ENCODE results near the gene AOPEP. TPM values are rescaled to one million over a fixed set of nuclear protein-coding genes. Genes with fewer than 3 reads are reported as not detected.
"Not testable (repeated sequence)": the region's sequence is repeated elsewhere in the genome, so short reads cannot be mapped to it uniquely, and the experiment has no call there.

Gene AOPEP
- total RNA-seq, 1 donor from 2014 or later: 48.0 TPM

- Histone ChIP-seq H3K4me1 (ENCODE audit: control insufficient read depth in 3 of 3, insufficient read depth in 3 of 3, low read length in 3 of 3) (peaks cover 43 to 62% (median 57%) of the 10 kb centered on the region in 3 donors), H3K9me3 (ENCODE audit: control insufficient read depth in 3 of 3, low read length in 3 of 3) (no peaks in the 10 kb centered on the region), H3K36me3 (ENCODE audit: control insufficient read depth in 3 of 3, insufficient read depth in 3 of 3, low read length in 3 of 3) (no peaks in the 10 kb centered on the region), H3K27me3 (ENCODE audit: control insufficient read depth in 3 of 3, insufficient read depth in 3 of 3, low read length in 3 of 3) (no peaks in the 10 kb centered on the region), H3K27ac (ENCODE audit: low read depth, low read length) (peak overlapping the region; percentile 89), H3K4me3 (ENCODE audit: low read length in 3 of 3) (no peak overlapping the region), H3K9ac (ENCODE audit: low read depth in 1 of 3, low read length in 3 of 3) (no peak overlapping the region)
These were observed 142.9 kb downstream of the AOPEP start for GRCh38 chr9:94869415-94869843.

- H3K4me3 ChIP-seq (ENCODE audit: low read length in 3 of 3): no peak overlapping the region
- H3K4me1 ChIP-seq (ENCODE audit: control insufficient read depth in 3 of 3, insufficient read depth in 3 of 3, low read length in 3 of 3): peaks cover 40 to 56% (median 56%) of the 10 kb centered on the region in 3 donors
- peak overlapping the region; percentile 48 to 55 (median 50) for H3K9ac ChIP-seq (ENCODE audit: low read depth in 1 of 3, low read length in 3 of 3)
- H3K36me3 ChIP-seq (ENCODE audit: control insufficient read depth in 3 of 3, insufficient read depth in 3 of 3, low read length in 3 of 3): no peaks in the 10 kb centered on the region
- H3K27me3 ChIP-seq (ENCODE audit: control insufficient read depth in 3 of 3, insufficient read depth in 3 of 3, low read length in 3 of 3): no peaks in the 10 kb centered on the region
- peak overlapping the region; percentile 89 for H3K27ac ChIP-seq (ENCODE audit: low read depth, low read length)
- H3K9me3 ChIP-seq (ENCODE audit: control insufficient read depth in 3 of 3, low read length in 3 of 3): no peaks in the 10 kb centered on the region
These were observed 143.9 kb downstream of the AOPEP start for GRCh38 chr9:94870465-94870792.

DNA sequence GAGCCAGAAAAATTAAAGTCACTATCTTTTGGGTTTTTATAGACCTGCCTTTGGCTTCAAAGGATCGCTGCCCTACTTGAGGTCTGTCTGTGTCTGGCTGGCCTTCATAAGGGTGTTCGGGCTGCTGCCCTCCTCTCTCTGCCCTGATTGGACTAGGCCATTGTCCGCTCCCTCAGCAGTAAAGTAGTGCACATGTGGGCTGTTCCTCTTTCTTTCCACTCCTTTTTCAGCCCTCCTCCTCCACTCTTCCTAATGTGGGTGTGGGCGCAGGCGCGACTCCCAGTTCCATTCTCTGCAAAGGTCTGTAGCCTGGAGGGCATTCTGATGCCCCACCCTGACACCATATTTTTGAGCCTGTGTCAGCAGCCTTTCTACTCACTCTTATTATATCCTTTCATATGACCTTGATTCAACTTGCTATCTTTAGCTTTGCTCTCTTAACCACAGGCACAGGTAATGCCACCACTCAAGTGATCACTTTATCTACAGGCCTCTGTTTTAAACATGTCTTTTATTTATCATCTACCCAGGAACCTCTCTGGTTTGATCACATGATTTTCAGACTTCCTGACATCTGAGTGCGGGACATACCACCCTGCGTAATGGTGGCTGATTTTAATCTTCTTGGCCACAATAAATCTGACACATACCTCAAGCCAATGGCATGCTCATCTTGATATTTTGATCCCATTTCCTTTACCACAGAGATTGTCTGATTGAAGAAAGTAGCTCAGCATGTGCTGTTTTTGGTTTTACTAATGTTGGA lies 144.5 kb downstream of the AOPEP start:
- H3K27ac ChIP-seq (ENCODE audit: low read depth, low read length): peak overlapping the region; percentile 89
- no peaks in the 10 kb centered on the region for H3K36me3 ChIP-seq (ENCODE audit: control insufficient read depth in 3 of 3, insufficient read depth in 3 of 3, low read length in 3 of 3)
- peaks cover 37 to 52% (median 51%) of the 10 kb centered on the region in 3 donors for H3K4me1 ChIP-seq (ENCODE audit: control insufficient read depth in 3 of 3, insufficient read depth in 3 of 3, low read length in 3 of 3)
- no peak overlapping the region for H3K4me3 ChIP-seq (ENCODE audit: low read length in 3 of 3)
- H3K9ac ChIP-seq (ENCODE audit: low read depth in 1 of 3, low read length in 3 of 3): peak overlapping the region; percentile 48 to 55 (median 50)
- no peaks in the 10 kb centered on the region for H3K9me3 ChIP-seq (ENCODE audit: control insufficient read depth in 3 of 3, low read length in 3 of 3)
- H3K27me3 ChIP-seq (ENCODE audit: control insufficient read depth in 3 of 3, insufficient read depth in 3 of 3, low read length in 3 of 3): no peaks in the 10 kb centered on the region

- Histone ChIP-seq H3K4me1 (ENCODE audit: control insufficient read depth in 3 of 3, insufficient read depth in 3 of 3, low read length in 3 of 3) (peaks cover 35 to 42% (median 41%) of the 10 kb centered on the region in 3 donors), H3K9me3 (ENCODE audit: control insufficient read depth in 3 of 3, low read length in 3 of 3) (no peaks in the 10 kb centered on the region), H3K27ac (ENCODE audit: low read depth, low read length) (peak overlapping the region; percentile 89), H3K4me3 (ENCODE audit: low read length in 3 of 3) (no peak overlapping the region), H3K9ac (ENCODE audit: low read depth in 1 of 3, low read length in 3 of 3) (no peak overlapping the region), H3K27me3 (ENCODE audit: control insufficient read depth in 3 of 3, insufficient read depth in 3 of 3, low read length in 3 of 3) (no peaks in the 10 kb centered on the region), H3K36me3 (ENCODE audit: control insufficient read depth in 3 of 3, insufficient read depth in 3 of 3, low read length in 3 of 3) (no peaks in the 10 kb centered on the region)
These were observed 145.8 kb downstream of the AOPEP start for GRCh38 chr9:94872083-94872833.

DNA sequence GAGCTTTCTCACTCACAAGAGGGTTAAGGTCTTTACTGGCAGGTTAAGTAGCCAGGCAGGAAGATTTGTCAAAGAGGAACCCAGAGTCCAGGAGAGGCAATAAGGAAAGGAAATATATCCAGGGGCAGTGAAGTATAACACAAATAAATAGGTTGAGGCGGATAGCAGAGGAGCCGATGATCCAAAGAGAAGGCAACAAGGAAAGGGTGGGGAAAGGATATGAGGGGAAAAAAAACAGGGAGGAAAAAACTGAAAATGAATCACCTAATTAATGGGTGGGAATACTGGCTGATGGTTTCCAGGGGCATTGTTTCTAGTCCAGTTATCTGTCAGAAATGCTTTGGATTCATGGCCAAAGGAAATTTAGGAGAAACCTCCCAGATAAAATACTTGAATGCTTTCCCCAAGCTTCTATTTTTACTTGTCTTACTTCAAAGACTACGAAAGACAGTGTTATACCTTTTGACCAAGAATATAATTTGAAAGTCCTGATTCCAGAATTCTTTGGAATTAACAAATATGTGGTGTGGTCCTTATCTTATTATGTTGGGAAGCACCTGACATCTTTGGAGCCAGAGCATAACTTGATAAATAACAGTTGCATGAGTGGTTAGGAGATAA lies 146.5 kb downstream of the AOPEP start:
- Histone ChIP-seq H3K36me3 (ENCODE audit: control insufficient read depth in 3 of 3, insufficient read depth in 3 of 3, low read length in 3 of 3) (no peaks in the 10 kb centered on the region), H3K9ac (ENCODE audit: low read depth in 1 of 3, low read length in 3 of 3) (peak overlapping the region in 1 of 3 donors; percentile 16), H3K9me3 (ENCODE audit: control insufficient read depth in 3 of 3, low read length in 3 of 3) (no peaks in the 10 kb centered on the region), H3K4me3 (ENCODE audit: low read length in 3 of 3) (no peak overlapping the region), H3K4me1 (ENCODE audit: control insufficient read depth in 3 of 3, insufficient read depth in 3 of 3, low read length in 3 of 3) (peaks cover 33 to 39% (median 37%) of the 10 kb centered on the region in 3 donors), H3K27ac (ENCODE audit: low read depth, low read length) (peak overlapping the region; percentile 89), H3K27me3 (ENCODE audit: control insufficient read depth in 3 of 3, insufficient read depth in 3 of 3, low read length in 3 of 3) (no peaks in the 10 kb centered on the region)

- Histone ChIP-seq H3K27me3 (ENCODE audit: control insufficient read depth in 3 of 3, insufficient read depth in 3 of 3, low read length in 3 of 3) (no peaks in the 10 kb centered on the region), H3K27ac (ENCODE audit: low read depth, low read length) (no peak overlapping the region), H3K36me3 (ENCODE audit: control insufficient read depth in 3 of 3, insufficient read depth in 3 of 3, low read length in 3 of 3) (no peaks in the 10 kb centered on the region), H3K9me3 (ENCODE audit: control insufficient read depth in 3 of 3, low read length in 3 of 3) (no peaks in the 10 kb centered on the region), H3K4me1 (ENCODE audit: control insufficient read depth in 3 of 3, insufficient read depth in 3 of 3, low read length in 3 of 3) (peaks cover 25 to 29% (median 27%) of the 10 kb centered on the region in 3 donors), H3K4me3 (ENCODE audit: low read length in 3 of 3) (no peak overlapping the region), H3K9ac (ENCODE audit: low read depth in 1 of 3, low read length in 3 of 3) (no peak overlapping the region)
These were observed 147.8 kb downstream of the AOPEP start for GRCh38 chr9:94874316-94874715.

DNA sequence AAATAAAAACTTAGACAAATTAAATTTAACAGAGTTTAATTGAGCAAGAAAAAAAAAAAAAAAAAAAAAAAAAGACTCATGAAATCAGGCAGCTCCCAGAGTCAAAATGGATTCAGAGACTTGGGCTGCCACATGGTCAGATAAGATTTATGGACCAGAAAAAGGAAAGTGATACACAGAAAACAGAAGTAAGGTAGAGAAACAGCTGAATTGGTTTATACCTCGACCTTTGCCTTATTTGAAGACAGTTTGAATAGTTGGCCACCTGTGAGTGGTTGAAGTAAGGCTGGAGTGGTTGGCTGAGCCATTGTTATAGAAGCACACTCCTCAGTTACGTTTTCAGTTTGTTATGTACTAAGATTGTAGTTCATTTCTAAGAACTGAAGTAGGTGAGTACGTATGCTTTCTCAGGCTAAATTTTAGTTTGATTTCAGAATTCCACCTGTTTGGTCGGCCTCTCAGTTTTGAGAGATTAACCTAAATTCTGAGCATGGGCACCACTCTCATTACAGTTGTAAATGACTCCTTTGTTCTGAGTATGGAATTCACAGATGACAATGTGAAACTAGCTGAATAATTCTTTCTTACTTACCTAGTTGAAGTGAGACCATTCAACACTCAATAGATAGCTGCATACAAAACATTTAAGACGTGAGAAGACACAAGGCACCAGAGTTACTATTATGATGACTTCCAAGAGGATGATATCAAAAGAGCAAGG lies 149.0 kb downstream of the AOPEP start:
- no peak overlapping the region for H3K9ac ChIP-seq (ENCODE audit: low read depth in 1 of 3, low read length in 3 of 3)
- H3K9me3 ChIP-seq (ENCODE audit: control insufficient read depth in 3 of 3, low read length in 3 of 3): no peaks in the 10 kb centered on the region
- H3K4me1 ChIP-seq (ENCODE audit: control insufficient read depth in 3 of 3, insufficient read depth in 3 of 3, low read length in 3 of 3): peaks cover 18 to 23% (median 21%) of the 10 kb centered on the region in 3 donors
- no peaks in the 10 kb centered on the region for H3K36me3 ChIP-seq (ENCODE audit: control insufficient read depth in 3 of 3, insufficient read depth in 3 of 3, low read length in 3 of 3)
- H3K4me3 ChIP-seq (ENCODE audit: low read length in 3 of 3): no peak overlapping the region
- H3K27ac ChIP-seq (ENCODE audit: low read depth, low read length): no peak overlapping the region
- H3K27me3 ChIP-seq (ENCODE audit: control insufficient read depth in 3 of 3, insufficient read depth in 3 of 3, low read length in 3 of 3): no peaks in the 10 kb centered on the region

GRCh38 chr9:94878804-94879203 lies 152.3 kb downstream of the AOPEP start:
- H3K27me3 ChIP-seq (ENCODE audit: control insufficient read depth in 3 of 3, insufficient read depth in 3 of 3, low read length in 3 of 3); H3K9ac ChIP-seq (ENCODE audit: low read depth in 1 of 3, low read length in 3 of 3); H3K4me1 ChIP-seq (ENCODE audit: control insufficient read depth in 3 of 3, insufficient read depth in 3 of 3, low read length in 3 of 3); H3K36me3 ChIP-seq (ENCODE audit: control insufficient read depth in 3 of 3, insufficient read depth in 3 of 3, low read length in 3 of 3); H3K4me3 ChIP-seq (ENCODE audit: low read length in 3 of 3); H3K27ac ChIP-seq (ENCODE audit: low read depth, low read length); H3K9me3 ChIP-seq (ENCODE audit: control insufficient read depth in 3 of 3, low read length in 3 of 3): not testable (repeated sequence)

DNA sequence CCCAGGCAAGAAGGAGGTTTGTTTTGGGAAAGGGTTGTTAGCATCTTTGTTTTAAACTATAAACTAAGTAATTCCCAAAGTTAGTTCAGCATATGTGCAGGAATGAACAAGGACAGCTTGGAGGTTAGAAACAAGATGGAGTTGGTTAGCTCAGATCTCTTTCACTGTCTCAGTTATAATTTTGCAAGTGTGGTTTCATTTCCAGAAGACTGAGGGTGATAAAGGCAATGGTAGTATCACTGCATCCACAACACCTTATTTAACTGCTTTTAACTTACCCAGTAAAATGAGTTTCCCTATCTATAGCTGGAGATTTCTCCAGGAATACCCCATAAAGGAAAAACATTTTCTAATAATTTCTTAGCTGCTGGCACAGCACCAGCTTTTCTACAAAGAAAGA lies 152.7 kb downstream of the AOPEP start:
- Histone ChIP-seq H3K4me1 (ENCODE audit: control insufficient read depth in 3 of 3, insufficient read depth in 3 of 3, low read length in 3 of 3) (peaks cover 7 to 10% (median 9%) of the 10 kb centered on the region in 3 donors), H3K27ac (ENCODE audit: low read depth, low read length) (no peak overlapping the region), H3K4me3 (ENCODE audit: low read length in 3 of 3) (no peak overlapping the region), H3K36me3 (ENCODE audit: control insufficient read depth in 3 of 3, insufficient read depth in 3 of 3, low read length in 3 of 3) (no peaks in the 10 kb centered on the region), H3K9ac (ENCODE audit: low read depth in 1 of 3, low read length in 3 of 3) (no peak overlapping the region), H3K27me3 (ENCODE audit: control insufficient read depth in 3 of 3, insufficient read depth in 3 of 3, low read length in 3 of 3) (no peaks in the 10 kb centered on the region), H3K9me3 (ENCODE audit: control insufficient read depth in 3 of 3, low read length in 3 of 3) (no peaks in the 10 kb centered on the region)
